Measurements from ENCODE around the gene TPM1. TPM values are rescaled to one million over a fixed set of nuclear protein-coding genes. Genes with fewer than 3 reads are reported as not detected.
A peak's percentile ranks its signal among the peaks of the same experiment; 100 is the strongest.
"Not testable (repeated sequence)": the region's sequence is repeated elsewhere in the genome, so short reads cannot be mapped to it uniquely, and the experiment has no call there.

Gene TPM1
- total RNA-seq, 2 donors from 2014 or later = 1,343 to 1,694 TPM

DNA sequence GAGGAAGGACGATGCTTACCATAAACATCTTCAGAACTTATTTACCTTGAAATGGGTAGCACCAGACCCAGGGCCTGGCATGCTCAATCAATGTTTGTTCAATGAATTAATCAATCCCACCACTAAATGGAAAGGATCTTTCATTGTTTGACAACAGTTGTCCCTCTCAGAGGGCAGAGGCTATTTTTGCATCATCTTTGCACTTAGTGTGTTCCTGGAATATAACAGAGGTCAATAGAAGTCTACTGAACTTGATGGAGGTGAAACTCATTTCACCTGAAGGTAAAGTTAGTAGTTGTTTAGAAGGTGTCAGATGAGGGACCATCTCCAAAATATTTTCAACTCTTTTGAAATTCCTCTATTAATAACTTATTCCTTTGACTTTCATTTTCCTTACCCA lies 42.3 kb downstream of the TPM1 start:
- DNase-seq (ENCODE audit: low spot score) = no peak

DNA sequence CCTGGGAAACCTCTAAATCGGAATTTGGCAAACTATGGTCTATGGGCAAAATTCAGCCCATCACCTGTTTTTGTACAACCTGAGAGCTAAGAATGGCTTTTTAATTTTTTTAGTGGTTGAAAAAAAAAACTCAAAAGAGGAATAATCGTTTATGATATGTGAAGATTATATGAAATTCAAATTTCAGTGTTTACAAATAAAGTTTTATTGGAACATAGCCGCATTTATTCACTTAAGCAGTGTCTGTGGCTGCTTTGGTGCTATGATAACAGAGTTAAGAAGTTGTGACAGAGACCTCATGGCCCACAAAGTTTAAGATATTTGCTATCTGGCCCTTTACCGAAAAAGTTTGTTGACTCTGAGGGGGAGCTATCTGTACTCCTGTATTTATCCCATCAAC lies 42.7 kb downstream of the TPM1 start:
- no peak for DNase-seq (ENCODE audit: low spot score)
- intact Hi-C loops (cut with DNase I) = no loop called here

More for the DNA sequence above, 42.3 kb downstream of the TPM1 start:
- intact Hi-C loops (cut with DNase I) = no loop called here

DNA sequence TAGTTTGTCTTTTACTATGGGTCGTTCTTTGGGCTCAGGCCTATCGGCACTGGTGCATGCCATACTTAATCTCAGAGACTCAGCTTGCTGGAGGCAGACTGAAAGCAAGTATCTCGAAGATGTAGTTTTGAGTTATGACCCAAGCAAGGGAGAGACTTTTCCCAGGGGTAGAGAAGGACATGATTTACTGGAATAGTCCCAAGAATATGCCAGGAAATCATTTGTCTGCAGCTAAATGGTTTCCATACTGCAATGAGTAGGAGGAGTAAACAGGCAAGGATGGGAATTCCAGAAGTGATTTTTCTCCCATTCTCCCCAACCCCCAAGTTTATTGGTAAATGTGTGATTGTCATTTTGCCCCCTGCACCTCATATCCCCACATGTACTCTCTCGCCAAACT lies 43.7 kb downstream of the TPM1 start:
- intact Hi-C loops (cut with DNase I) = no loop called here
- no peak for DNase-seq (ENCODE audit: low spot score)

DNA sequence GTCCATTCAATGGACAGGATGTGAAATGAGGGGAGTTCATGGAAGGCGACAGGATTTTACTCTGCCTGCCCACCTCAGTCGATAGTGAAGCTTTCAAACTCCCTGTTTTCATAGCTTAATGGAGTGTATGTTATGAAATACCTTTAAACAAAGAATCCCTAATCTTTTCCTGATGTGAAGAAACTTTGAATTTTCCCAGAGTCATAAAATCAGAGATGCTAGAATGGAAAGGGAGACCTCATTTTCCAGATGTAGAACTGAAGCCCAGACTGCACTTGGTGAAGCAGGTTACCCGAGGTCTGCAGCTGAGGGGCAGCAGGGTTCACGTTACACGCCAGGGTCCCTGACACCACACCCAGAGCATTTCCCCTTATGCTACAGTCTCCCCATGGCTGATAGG lies 44.4 kb downstream of the TPM1 start:
- no peak for DNase-seq (ENCODE audit: low spot score)
- intact Hi-C loops (cut with DNase I) = no loop called here

DNA sequence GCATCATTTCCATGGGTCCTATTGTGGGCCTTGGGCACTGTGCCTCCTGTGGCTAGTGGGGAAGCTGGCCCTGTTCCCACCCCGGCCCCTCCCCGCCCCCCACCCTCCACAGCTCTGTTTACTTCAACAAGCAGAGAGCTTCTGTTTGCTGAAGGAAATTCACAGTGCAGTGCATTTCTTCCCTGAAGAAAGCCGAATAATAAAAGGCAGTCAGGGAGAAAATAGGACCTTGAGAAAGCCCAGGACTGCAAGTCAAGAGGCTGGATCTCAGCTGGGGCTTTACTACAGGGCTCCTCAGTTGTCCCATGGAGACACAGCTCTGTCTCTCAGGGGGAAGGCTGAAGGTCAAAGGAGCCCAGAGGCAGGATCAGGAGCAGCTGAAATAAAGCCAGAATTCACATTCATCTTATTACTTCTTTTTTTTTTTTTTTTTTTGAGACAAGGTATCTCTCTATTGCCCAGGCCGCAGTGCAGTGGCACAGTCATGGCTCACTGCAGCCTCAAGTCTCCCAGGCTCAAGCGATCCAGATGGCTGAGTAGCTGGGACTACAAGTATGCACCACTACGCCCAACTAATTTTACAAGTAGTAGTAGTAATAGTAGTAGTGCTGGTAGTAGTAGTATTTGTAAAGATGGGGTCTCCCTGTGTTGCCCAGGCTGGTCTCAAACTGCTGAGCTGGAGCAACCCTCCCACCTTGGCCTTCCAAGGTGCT lies 46.1 kb downstream of the TPM1 start:
- intact Hi-C loops (cut with DNase I) = no loop called here
- no peak for DNase-seq (ENCODE audit: low spot score)

DNA sequence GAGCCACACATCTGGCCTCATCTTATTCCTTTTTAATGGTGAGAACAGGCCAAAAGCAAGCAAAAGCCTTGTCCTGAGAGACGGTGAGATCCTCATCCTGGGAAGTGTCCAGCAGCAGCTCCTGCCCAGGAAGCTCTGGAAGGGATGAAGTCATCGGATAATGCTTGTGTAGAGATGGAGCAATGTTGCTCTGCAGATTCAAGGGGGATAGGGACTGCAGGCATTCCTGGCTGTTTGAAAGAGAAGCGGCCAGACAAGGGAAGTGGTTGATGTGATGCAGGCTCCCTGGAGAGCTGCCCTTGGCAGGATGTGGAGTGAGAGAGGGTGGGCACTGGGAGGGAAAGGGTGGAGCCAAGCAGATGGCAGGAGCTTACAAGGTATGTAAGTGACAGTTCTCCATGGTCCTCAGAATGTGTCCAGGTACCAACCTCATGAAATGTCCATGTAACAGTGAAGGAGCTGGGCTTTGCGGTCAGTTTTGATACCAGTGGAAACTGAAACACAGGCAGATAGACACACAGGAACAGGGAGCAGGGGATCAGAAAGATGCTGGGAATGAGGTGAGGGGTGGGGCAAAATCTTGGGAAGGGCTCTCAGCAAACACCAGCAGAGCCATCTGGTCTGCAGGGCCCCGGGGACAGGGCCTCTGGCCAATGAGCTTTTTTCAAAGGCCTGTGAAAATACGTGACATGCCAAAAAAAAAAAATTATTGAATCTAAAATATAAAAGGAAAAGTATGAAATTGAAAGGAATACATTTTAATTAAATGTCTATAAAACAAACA lies 46.9 kb downstream of the TPM1 start:
- intact Hi-C loops (cut with DNase I) = loop anchor here in 1 of 2 donors (5.0 kb wide), 2 partner anchors 242 to 307 kb away; no protein-coding TSS in a partner anchor
- DNase-seq (ENCODE audit: low spot score) = no peak

DNA sequence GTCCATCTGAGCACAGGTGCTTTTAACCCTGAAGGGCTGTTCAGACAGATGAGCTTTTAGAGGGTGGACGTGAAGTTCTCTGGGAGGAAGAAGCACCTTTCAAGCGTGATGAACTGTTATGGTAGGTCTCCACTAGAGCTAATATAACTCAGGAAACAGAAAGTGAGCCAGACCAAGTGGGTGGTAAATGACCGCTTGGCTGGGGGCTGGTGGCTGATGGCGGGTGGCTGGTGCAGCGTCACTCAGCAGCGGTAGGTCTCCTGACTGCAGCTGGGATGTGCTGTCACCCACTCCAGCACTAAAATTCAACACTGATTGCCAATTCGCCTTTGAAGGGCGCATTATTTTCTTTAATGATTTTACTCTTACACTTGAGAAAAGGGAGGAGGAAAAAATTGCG lies 47.9 kb downstream of the TPM1 start:
- intact Hi-C loops (cut with DNase I) = loop anchor here in 1 of 2 donors (5.0 kb wide), 2 partner anchors 243 to 308 kb away; no protein-coding TSS in a partner anchor
- DNase-seq (ENCODE audit: low spot score) = no peak

DNA sequence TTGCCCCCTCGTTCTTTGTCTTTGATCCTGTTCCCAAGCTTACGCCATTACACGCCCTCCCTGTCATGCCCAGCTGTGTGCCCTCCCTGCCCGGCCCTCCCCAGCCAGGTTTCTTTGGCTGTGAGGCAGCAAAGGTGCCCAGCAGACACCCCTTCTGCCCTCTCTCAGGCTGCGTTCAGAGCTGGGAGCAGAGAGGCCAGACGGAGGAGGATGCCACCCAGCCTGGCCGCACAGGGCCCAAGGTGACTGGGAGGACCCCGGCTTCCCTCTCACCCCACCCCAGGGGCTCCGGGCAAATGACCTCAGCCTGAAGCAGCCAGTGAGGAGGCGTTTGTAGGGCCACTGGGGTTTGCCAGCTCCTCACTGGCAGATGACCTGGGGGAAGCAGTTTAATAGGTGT lies 48.3 kb downstream of the TPM1 start:
- intact Hi-C loops (cut with DNase I) = loop anchor here in 1 of 2 donors (5.0 kb wide), 2 partner anchors 244 to 309 kb away; no protein-coding TSS in a partner anchor
- DNase-seq (ENCODE audit: low spot score) = no peak

DNA sequence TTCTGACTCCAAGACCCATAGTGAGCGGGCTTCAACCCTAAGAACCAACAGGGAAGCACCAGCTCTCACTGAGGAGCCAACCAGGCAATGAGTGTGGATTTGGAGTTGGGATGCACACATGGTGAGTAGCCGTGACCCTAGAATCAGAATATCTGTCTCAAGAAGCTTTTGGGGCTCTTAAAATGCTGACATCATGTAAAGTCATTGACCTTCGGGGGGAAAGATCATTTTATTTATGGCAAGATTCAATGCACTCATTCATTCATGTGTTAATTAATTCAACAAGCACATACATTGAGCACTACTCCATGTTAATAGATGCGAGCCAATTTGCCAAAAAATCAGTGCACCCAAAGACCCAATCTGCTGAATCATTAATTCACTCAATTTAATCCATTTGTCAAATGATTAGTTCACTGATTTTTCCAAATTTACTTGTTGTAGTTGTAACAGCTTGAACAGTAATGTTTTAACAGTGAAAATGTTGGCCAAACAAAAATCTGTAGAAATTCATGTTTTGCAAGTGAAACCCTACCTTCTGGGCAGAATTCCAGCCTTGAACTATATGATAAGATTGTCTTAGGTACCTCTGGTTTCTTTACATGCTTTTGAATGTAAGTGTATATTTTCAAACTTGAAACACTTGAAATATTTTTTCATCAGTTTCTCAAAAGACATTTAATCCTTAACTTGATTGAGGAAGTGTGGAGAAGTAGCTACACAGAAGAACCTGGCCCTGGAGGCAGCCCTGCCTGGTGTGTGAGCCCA lies 49.3 kb downstream of the TPM1 start:
- no peak for DNase-seq (ENCODE audit: low spot score)
- intact Hi-C loops (cut with DNase I) = loop anchor here in 1 of 2 donors (5.0 kb wide), 2 partner anchors 245 to 310 kb away; no protein-coding TSS in a partner anchor

DNA sequence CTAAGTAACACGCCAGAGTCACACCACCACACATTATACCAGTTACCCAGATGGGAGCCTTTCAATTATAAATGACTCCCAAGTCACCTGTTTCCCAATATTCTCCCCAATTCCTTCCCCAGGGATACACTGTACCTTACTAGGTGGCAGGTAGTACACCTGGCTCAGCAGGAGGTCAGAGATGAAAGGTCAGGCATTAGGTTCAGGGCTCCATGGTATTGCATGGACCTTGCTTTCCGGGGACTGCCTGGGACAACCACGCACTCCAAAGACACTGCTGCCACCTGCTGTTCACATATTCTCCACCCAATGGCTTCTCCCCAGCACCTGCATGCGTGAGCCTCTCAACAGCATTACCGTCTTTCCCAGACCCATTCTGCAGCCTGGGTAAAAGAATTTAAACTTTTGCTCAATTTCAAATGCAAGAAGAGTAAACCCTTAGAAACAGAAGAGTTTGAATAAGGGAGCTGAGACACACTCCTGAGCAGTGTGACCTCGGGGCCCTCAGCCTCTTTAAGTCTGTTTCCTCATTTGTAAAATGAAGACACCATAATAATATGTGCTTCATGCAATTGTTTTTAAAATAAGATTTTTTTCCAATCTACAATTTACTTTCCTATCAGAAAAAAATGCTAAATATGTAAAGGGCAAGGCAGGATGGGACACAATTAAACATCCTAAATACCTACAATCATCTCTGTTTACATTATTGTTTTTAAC lies 51.1 kb downstream of the TPM1 start:
- intact Hi-C loops (cut with DNase I) = loop anchor here (1.0 to 5.0 kb wide), 3 partner anchors 246 to 311 kb away; no protein-coding TSS in a partner anchor
- DNase-seq (ENCODE audit: low spot score) = peak; percentile 90

DNA sequence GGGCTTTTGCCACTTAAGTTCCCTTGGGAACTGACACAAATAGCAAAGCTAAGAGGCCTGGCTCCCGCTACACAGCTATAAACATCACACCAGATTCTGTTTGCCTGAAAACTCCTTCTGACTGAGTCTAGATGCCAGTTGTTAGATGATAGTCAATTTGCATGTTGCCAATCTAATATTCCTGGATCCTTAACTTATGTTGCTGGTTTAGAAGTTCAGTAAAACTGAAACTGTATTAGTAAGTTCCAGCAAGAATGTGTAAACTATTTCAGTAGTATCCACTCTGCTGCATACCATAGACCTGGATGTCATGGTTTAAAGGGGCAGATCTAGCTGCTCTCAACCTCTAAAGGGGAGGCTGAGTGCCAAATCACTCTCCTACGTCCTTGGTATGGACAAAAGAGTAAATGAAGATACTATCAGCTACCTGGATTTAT lies 52.0 kb downstream of the TPM1 start:
- DNase-seq (ENCODE audit: low spot score) = no peak
- intact Hi-C loops (cut with DNase I) = loop anchor here in 1 of 2 donors (5.0 kb wide), 2 partner anchors 247 to 312 kb away; no protein-coding TSS in a partner anchor

DNA sequence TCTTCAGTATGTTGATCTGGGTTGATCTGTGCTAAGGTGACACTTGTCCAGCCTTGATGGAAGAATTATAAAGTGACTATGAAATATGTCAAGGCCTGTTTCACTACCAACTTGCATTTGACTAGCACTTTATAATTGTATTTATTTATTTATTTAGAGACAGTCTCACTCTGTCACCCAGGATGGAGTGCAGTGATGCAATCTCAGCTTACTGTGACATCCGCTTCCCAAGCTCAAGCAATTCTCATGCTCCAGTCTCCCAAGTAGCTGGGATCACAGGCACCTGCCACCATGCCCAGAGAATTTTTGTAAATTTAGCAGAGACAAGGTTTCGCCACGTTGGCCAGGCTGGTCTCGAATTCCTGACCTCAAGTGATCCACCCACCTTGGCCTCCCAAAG lies 53.6 kb downstream of the TPM1 start:
- intact Hi-C loops (cut with DNase I) = no loop called here
- DNase-seq (ENCODE audit: low spot score) = no peak

DNA sequence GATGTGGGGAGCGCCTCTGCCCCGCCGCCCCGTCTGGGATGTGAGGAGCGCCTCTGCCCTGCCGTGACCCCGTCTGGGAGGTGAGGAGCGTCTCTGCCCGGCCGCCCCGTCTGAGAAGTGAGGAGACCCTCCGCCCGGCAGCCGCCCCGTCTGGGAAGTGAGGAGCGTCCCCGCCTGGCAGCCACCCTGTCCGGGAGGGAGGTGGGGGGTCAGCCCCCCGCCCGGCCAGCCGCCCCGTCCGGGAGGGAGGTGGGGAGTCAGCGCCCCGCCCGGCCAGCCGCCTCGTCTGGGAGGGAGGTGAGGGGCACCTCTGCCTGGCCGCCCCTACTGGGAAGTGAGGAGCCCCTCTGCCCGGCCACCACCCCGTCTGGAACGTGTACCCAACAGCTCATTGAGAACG lies 56.4 kb downstream of the TPM1 start:
- intact Hi-C loops (cut with DNase I); DNase-seq (ENCODE audit: low spot score): not testable (repeated sequence)

DNA sequence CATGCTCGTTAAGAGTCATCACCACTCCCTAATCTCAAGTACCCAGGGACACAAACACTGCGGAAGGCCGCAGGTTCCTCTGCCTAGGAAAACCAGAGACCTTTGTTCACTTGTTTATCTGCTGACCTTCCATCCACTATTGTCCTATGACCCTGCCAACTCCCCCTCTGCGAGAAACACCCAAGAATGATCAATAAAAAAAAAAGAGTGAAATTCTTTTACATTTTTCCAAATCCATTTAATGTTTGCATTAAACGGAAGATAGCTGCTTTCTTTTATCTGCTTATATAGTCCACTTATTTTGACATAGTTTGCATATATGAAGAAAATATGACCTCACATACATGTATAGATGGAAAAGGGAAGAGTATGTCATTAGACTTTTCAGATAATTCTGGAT lies 57.0 kb downstream of the TPM1 start:
- DNase-seq (ENCODE audit: low spot score); intact Hi-C loops (cut with DNase I): not testable (repeated sequence)

DNA sequence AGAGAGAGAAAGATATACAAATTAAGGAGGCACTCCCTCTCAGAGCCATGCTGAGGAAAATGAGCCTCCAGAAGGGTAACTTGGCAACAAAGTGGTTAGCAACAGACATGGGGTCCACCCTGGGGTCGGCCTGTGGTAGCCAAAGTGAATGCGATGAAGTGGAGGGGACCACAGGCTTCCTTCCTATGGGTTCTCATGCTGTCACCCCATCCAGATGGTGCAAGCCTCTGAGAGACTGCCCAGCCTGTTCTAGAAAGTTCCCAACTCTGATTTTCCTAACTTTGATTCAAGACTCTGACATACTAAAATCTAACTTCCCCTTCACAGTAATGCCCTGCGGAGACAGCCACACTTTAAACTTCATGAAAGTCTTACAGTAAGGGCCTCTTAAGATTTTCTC lies 60.9 kb downstream of the TPM1 start:
- DNase-seq (ENCODE audit: low spot score) = no peak
- intact Hi-C loops (cut with DNase I) = no loop called here

DNA sequence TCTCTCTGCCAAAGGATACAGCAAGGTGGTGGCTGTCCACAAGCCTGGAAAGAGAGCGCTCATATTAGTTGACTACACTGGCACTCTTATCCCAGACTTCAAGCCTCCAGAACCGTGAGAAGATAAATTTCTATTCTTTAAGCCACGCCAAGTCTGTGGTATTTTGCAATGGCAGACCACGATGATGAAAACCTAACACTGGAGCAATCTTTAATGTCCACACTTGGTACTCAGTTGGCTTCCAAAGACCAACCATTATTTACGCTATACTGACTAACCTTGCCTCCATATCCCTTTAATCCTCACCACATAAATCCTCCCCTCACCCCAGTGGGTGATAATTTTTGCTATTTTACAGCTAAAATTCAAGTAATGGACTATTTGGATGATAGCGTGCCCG lies 62.2 kb downstream of the TPM1 start:
- intact Hi-C loops (cut with DNase I) = no loop called here
- no peak for DNase-seq (ENCODE audit: low spot score)

DNA sequence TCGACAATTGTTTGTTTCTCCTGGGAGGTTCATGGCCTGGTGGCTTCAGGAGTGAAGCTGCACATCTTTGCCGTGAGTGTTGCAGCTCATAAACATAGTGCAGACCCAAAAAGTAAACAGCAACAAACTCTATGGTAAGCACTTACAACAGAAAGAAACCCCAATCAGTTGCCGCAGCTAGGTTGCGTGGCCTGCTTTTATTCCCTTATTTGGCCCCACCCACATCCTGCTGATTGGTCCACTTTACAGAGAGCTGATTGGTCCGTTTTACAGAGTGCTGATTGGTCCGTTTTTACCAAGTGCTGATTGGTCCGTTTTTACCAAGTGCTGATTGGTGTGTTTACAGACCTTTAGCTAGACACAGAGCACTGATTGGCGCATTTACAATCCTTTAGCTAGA lies 62.8 kb downstream of the TPM1 start:
- intact Hi-C loops (cut with DNase I); DNase-seq (ENCODE audit: low spot score): not testable (repeated sequence)

DNA sequence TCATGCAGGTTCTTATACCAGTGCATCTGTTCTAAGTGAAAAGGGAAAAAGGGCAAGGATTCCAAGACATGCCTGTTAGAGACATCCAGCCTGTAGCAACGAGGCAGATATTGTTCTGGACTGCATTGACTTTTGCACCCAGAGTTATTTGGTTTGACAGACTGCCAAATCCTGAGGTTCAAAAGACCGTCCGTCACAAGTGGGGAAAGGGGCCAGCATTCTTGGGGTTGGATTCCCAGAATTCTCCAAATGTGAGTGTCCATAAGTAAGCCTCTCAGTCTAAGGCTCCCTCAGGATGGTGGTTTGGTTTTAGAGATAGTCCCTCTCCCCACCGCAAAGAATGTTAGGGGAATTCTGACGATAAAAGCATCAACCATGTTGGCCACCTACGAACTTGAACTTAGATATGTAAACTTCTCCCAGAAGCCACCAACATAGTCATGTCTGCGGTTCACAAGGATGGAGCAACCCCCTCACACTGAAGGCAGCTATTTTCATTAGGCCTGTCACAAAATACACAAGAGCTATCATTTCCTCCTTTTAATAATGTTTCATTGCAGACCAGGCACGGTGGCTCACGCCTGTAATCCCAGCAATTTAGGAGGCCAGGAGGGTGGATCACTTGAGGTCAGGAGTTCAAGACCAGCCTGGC lies 65.5 kb downstream of the TPM1 start:
- intact Hi-C loops (cut with DNase I) = no loop called here
- DNase-seq (ENCODE audit: low spot score) = peak; percentile 85
